ENCODE results near the gene TMEM81. TPM values are rescaled to one million over a fixed set of nuclear protein-coding genes. Genes with fewer than 3 reads are reported as not detected.

Gene TMEM81
- total and polyA plus RNA-seq, 7 donors: 0.92 to 3.6 (median 2.2) TPM; not detected in 1

DNA sequence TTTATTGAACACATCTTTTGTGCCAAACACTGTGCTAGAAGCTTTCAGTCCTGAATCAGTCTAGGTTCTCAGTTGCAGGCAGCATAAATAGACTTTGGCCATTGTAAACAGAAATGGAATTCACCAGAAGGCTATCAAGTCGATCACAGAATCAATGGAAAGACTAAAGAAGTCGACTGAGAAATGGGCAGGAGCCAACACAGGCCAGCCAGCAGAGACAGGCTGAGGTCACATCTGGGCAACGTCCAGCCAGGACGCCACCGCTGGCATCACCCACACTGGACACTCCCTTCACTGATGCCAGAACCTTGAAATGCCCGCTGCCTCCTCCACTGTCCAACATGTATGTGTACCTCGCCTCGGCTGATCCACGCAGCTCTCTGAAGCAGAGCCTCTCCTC is 46.7 kb downstream of the TMEM81 start:
- H3K9me3 ChIP-seq: no peaks in the 10 kb centered on the region
- no peak for TF ChIP-seq EP300 (IDR thresholded peaks at IDR 0.05)
- TF ChIP-seq POLR2AphosphoS5 (IDR thresholded peaks at IDR 0.05): no peak
- TF ChIP-seq POLR2A (IDR thresholded peaks at IDR 0.05): no peak
- TF ChIP-seq, protein P1, sequence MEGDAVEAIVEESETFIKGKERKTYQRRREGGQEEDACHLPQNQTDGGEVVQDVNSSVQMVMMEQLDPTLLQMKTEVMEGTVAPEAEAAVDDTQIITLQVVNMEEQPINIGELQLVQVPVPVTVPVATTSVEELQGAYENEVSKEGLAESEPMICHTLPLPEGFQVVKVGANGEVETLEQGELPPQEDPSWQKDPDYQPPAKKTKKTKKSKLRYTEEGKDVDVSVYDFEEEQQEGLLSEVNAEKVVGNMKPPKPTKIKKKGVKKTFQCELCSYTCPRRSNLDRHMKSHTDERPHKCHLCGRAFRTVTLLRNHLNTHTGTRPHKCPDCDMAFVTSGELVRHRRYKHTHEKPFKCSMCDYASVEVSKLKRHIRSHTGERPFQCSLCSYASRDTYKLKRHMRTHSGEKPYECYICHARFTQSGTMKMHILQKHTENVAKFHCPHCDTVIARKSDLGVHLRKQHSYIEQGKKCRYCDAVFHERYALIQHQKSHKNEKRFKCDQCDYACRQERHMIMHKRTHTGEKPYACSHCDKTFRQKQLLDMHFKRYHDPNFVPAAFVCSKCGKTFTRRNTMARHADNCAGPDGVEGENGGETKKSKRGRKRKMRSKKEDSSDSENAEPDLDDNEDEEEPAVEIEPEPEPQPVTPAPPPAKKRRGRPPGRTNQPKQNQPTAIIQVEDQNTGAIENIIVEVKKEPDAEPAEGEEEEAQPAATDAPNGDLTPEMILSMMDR (IDR thresholded peaks at IDR 0.05): no peak
- peaks cover under 1 to 19% (median 7%) of the 10 kb centered on the region in 3 donors for H3K27me3 ChIP-seq
- peaks cover 0 to 2% (median 0%) of the 10 kb centered on the region in 4 donors for H3K4me1 ChIP-seq
- intact Hi-C loops (cut with DNase I): no loop called here
- no peaks in the 10 kb centered on the region for H3K36me3 ChIP-seq
- no peak overlapping the region for H3K27ac ChIP-seq
- 84 to 89% methylated on average over 9 of the region's 9 CpGs for WGBS, 2 donors
- no peak overlapping the region for H3K4me3 ChIP-seq
- no peak for DNase-seq

Other genes with a start within 250 kb of the TMEM81 start
- gene NFASC, start 213.6 kb downstream of the TMEM81 start, total RNA-seq: 100 to 1,000 TPM in 1 of 4 donors, 10 to 100 TPM in 3; 17.6 to 105 (median 25.3) TPM
- gene NFASC, start 213.6 kb downstream of the TMEM81 start, polyA plus RNA-seq: 1 to 10 TPM in 2 of 3 donors, under 1 TPM in 1; 0.46 to 8.9 (median 1.2) TPM
- 1 to 10 TPM; 1.8 to 4.4 (median 3.4) TPM for gene CNTN2, start 41.2 kb downstream of the TMEM81 start, total RNA-seq
- gene CNTN2, start 41.2 kb downstream of the TMEM81 start, polyA plus RNA-seq: 1 to 10 TPM in 1 of 3 donors, under 1 TPM in 1, not detected in 1; 0.46 to 1.5 TPM
- 10 to 100 TPM; 12.2 to 36.5 (median 13.9) TPM for gene RBBP5, start 37.5 kb upstream of the TMEM81 start, total RNA-seq
- gene RBBP5, start 37.5 kb upstream of the TMEM81 start, polyA plus RNA-seq: 1 to 10 TPM; 6.6 to 8.1 (median 7.8) TPM
- gene DSTYK, start 127.2 kb upstream of the TMEM81 start, total RNA-seq: 10 to 100 TPM in 3 of 4 donors, 1 to 10 TPM in 1; 9.1 to 13.3 (median 12.7) TPM
- 1 to 10 TPM; 1.6 to 3.8 (median 2.4) TPM for gene DSTYK, start 127.2 kb upstream of the TMEM81 start, polyA plus RNA-seq
- 1 to 10 TPM; 4.3 to 6.4 (median 5.6) TPM for gene TMCC2, start 143.5 kb upstream of the TMEM81 start, total RNA-seq
- gene TMCC2, start 143.5 kb upstream of the TMEM81 start, polyA plus RNA-seq: 1 to 10 TPM in 1 of 3 donors, not detected in 2; 1.1 TPM
- gene NUAK2, start 237.3 kb upstream of the TMEM81 start, total RNA-seq: 1 to 10 TPM in 1 of 4 donors, under 1 TPM in 3; 0.28 to 1.5 (median 0.69) TPM
- 10 to 100 TPM; 13.9 to 15.0 (median 14.3) TPM for gene NUAK2, start 237.3 kb upstream of the TMEM81 start, polyA plus RNA-seq

Measured in sigmoid colon (tissue), 7 donors.